NK-92 treated with Interleukin-12 subunit alpha and Interleukin-12 subunit beta, amount 100 ng/mL, for 24 hours (cell line): ENCODE data around the gene ZFHX3.

Experiments
- DNase-seq: peaks from one replicate; lab custom pipeline; 2025; lab: John Stamatoyannopoulos, UW

ZFHX3 gene

GRCh38 chr16:72974142-72974769 is 73.7 kb downstream of the ZFHX3 start:
- DNase-seq: no peak

DNA sequence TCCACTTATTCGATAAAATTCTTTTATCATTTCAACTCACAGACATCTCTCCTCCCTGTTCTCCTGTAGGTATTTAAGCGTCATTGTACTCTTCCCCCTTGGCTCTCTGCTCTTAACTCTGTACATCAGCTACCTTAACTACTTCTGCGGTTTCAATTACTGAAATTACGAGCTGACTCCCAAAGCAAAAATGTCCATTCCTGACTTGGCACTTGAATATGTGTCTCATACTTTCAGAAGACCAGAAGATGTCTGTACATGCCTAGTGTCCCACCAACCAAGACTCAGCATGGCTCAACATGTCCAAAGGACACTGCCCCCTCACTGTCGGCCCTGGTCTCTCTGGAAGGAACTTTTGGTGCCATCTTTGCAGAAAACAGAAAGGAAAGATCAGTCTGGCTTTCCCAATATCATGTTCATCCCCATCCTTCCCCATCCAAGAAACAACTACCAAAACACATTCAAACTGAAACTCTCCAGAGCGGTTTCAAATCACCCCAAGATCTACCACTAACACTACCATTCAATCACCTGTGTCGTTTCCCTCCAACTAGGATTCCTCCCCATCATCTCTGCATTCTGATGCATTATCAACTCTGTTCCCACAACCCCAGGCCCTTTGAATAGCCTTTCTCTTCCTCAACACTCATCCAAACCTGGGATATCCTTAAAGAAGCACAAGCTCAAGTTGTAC is 74.9 kb downstream of the ZFHX3 start:
- DNase-seq: no peak

GRCh38 chr16:72971370-72971769 is 76.6 kb downstream of the ZFHX3 start:
- DNase-seq: no peak

GRCh38 chr16:72970656-72971055 is 77.3 kb downstream of the ZFHX3 start:
- no peak for DNase-seq

- no peak for DNase-seq
These were observed 78.1 kb downstream of the ZFHX3 start for GRCh38 chr16:72969812-72970211.

GRCh38 chr16:72969146-72969545 is 78.8 kb downstream of the ZFHX3 start:
- no peak for DNase-seq

GRCh38 chr16:72967941-72968340 is 80.0 kb downstream of the ZFHX3 start:
- DNase-seq: no peak

- DNase-seq: no peak
These were observed 84.2 kb downstream of the ZFHX3 start for GRCh38 chr16:72963533-72964315.

GRCh38 chr16:72962347-72962746 is 85.6 kb downstream of the ZFHX3 start:
- DNase-seq: no peak

GRCh38 chr16:72961863-72962262 is 86.1 kb downstream of the ZFHX3 start:
- no peak for DNase-seq

DNA sequence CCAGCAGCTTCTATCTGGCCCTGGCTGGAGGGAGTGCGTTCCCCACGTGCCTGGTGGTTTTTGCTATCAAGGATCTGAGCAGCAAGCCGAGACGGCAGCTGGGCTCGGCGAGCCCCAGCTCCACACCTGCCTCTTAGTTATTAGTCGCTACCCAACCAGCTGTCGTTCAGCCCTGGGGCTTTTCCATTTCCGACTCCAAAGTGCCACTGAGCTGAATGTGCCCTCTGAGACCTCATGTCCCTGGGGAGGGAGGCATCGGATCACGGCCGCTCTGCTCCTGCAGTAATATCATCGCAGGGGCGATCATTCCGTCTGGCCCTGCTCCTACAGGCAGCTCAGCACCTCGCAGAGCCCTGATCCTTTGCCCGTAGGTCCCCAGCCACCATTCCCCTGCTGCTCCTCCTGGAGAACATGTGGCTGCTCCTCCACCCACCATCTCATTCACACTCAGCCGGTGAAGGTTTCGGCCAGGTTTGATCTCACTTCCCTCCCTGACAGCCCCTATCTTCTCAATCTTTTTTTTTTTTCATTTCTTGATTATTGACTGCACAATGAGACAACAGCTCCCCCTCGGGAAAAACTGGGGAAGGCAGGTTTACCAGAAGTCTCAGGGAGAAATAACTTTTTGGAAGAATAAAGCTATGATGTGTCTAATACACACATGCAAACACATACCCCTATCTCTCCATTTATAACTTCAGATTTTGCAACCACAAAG is 86.7 kb downstream of the ZFHX3 start:
- DNase-seq: no peak

GRCh38 chr16:72960101-72960500 is 87.8 kb downstream of the ZFHX3 start:
- DNase-seq: no peak

GRCh38 chr16:72959301-72959996 is 88.5 kb downstream of the ZFHX3 start:
- DNase-seq: no peak

GRCh38 chr16:72958522-72959076 is 89.3 kb downstream of the ZFHX3 start:
- no peak for DNase-seq

- DNase-seq: no peak
These were observed 90.3 kb downstream of the ZFHX3 start for GRCh38 chr16:72957303-72958277.

GRCh38 chr16:72956124-72957064 is 91.5 kb downstream of the ZFHX3 start:
- no peak for DNase-seq

GRCh38 chr16:72952811-72953271 is 95.1 kb downstream of the ZFHX3 start:
- DNase-seq: no peak

- DNase-seq: no peak
These were observed 95.5 kb downstream of the ZFHX3 start for GRCh38 chr16:72952404-72952803.

DNA sequence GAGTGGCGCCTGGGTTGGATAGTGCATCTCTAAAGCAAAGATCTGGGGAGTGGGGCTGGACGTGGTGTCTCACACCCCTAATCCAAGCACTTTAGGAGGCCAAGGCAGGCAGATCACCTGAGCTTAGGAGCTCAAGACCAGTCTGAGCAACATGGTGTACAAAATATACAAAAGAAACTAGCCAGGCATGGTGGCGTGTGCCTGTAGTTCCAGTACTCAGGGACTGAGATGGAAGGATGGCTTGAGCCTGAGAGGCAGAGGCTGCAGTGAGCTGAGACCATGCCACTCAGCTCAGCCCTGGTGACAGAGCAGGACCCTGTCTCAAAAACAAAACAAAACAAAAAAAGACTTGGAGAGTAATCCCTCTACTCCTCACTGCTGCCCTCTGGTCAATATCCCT is 96.0 kb downstream of the ZFHX3 start:
- DNase-seq: no peak
